Ishikawa (cell line): Measurements from ENCODE around the gene CACUL1.

Experiments used
- CREB1 ChIP-seq: IDR thresholded peaks from 2 replicates; pipeline ENCODE4 v1.6.1; 2012; ENCODE audit warnings: low read depth
- EGR1 ChIP-seq: IDR thresholded peaks from 2 replicates; pipeline ENCODE4 v1.6.1; 2012
- EP300 ChIP-seq: IDR thresholded peaks from 2 replicates; pipeline ENCODE4 v1.6.1; 2012; ENCODE audit warnings: borderline replicate concordance
- FOXM1 ChIP-seq: IDR thresholded peaks from 2 replicates; pipeline ENCODE4 v1.6.1; 2012; ENCODE audit warnings: low read depth, borderline replicate concordance
- NFIC ChIP-seq: IDR thresholded peaks from 2 replicates; pipeline ENCODE4 v1.6.1; 2012
- RAD21 ChIP-seq: IDR thresholded peaks from 2 replicates; pipeline ENCODE4 v1.6.1; 2012; ENCODE audit warnings: low read depth
- TAF1 ChIP-seq: IDR thresholded peaks from 2 replicates; pipeline ENCODE4 v1.6.1; 2012; ENCODE audit warnings: low read depth, mild to moderate bottlenecking
- TCF12 ChIP-seq: IDR thresholded peaks from 2 replicates; pipeline ENCODE4 v1.6.1; 2012; ENCODE audit warnings: low read depth
- TEAD4 ChIP-seq: IDR thresholded peaks from 2 replicates; pipeline ENCODE4 v1.6.1; 2012
- YY1 ChIP-seq: IDR thresholded peaks from 2 replicates; pipeline ENCODE4 v1.6.1; 2012; ENCODE audit warnings: low read depth
- ZBTB7A ChIP-seq: IDR thresholded peaks from 2 replicates; pipeline ENCODE4 v1.6.1; 2012; ENCODE audit warnings: low read depth
- TF ChIP-seq, protein P1 (sequence below): IDR thresholded peaks from 2 replicates; pipeline ENCODE4 v1.6.1; 2012; ENCODE audit warnings: low read depth, mild to moderate bottlenecking
- TF ChIP-seq, protein P2 (sequence below): IDR thresholded peaks from 2 replicates; pipeline ENCODE4 v1.6.1; 2012
- TF ChIP-seq, protein P3 (sequence below): IDR thresholded peaks from 2 replicates; pipeline ENCODE4 v1.6.1; 2012

DNA sequence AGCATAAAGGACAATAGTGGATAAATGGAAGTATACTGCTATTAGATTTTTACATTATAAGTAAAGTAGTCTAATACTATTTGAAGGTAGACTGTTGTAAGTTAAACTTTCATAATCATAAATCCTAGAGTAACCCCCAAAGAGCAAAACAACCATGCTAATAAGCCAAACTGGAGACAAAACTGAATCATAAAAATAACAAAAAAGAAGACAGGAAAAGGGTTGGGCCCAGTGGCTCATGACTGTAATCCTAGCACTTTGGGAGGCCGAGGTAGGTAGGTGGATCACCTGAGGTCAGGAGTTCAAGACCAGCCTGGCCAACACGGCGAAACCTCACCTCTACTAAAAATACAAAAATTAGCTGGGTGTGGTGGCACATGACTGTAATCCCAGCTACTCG, 9.7 kb downstream of the CACUL1 start:
- TF ChIP-seq TAF1 (no peak), TEAD4 (no peak), EP300 (no peak), CREB1 (no peak), TCF12 (no peak), YY1 (no peak), EGR1 (no peak), RAD21 (no peak), ZBTB7A (no peak), FOXM1 (no peak), NFIC (no peak)
- TF ChIP-seq, protein P1, sequence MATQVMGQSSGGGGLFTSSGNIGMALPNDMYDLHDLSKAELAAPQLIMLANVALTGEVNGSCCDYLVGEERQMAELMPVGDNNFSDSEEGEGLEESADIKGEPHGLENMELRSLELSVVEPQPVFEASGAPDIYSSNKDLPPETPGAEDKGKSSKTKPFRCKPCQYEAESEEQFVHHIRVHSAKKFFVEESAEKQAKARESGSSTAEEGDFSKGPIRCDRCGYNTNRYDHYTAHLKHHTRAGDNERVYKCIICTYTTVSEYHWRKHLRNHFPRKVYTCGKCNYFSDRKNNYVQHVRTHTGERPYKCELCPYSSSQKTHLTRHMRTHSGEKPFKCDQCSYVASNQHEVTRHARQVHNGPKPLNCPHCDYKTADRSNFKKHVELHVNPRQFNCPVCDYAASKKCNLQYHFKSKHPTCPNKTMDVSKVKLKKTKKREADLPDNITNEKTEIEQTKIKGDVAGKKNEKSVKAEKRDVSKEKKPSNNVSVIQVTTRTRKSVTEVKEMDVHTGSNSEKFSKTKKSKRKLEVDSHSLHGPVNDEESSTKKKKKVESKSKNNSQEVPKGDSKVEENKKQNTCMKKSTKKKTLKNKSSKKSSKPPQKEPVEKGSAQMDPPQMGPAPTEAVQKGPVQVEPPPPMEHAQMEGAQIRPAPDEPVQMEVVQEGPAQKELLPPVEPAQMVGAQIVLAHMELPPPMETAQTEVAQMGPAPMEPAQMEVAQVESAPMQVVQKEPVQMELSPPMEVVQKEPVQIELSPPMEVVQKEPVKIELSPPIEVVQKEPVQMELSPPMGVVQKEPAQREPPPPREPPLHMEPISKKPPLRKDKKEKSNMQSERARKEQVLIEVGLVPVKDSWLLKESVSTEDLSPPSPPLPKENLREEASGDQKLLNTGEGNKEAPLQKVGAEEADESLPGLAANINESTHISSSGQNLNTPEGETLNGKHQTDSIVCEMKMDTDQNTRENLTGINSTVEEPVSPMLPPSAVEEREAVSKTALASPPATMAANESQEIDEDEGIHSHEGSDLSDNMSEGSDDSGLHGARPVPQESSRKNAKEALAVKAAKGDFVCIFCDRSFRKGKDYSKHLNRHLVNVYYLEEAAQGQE: no peak
- TF ChIP-seq, protein P2, sequence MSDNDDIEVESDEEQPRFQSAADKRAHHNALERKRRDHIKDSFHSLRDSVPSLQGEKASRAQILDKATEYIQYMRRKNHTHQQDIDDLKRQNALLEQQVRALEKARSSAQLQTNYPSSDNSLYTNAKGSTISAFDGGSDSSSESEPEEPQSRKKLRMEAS: no peak
- TF ChIP-seq, protein P3, sequence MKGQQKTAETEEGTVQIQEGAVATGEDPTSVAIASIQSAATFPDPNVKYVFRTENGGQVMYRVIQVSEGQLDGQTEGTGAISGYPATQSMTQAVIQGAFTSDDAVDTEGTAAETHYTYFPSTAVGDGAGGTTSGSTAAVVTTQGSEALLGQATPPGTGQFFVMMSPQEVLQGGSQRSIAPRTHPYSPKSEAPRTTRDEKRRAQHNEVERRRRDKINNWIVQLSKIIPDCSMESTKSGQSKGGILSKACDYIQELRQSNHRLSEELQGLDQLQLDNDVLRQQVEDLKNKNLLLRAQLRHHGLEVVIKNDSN: no peak
